Transverse colon (tissue), 4 donors: ENCODE data around the gene RPS19BP1. TPM values are rescaled to one million over a fixed set of nuclear protein-coding genes. Genes with fewer than 3 reads are reported as not detected.

Experiments
- DNase-seq: peaks from one replicate; pipeline ENCODE4 v3.0.0-alpha.2; 2019
- H3K27ac ChIP-seq, 4 donors: fragments of 200-600 bp; sonication (generic); 2 replicates each; pipeline ENCODE4 v1.5.1; 2016 to 2018; ENCODE audit warnings: inconsistent platforms in 4 of 4
- H3K27me3 ChIP-seq: fragments of 200-600 bp; sonication (generic); 2 replicates; pipeline ENCODE4 v1.5.1; 2017; ENCODE audit warnings: inconsistent platforms
- H3K36me3 ChIP-seq, 4 donors: fragments of 200-600 bp; sonication (generic); 2 replicates each; pipeline ENCODE4 v1.5.1; 2017 to 2019; ENCODE audit warnings: inconsistent platforms in 4 of 4
- H3K4me1 ChIP-seq, 4 donors: fragments of 200-600 bp; sonication (generic); 2 replicates each; pipeline ENCODE4 v1.5.1; 2017 to 2020; ENCODE audit warnings: inconsistent platforms in 4 of 4
- H3K4me3 ChIP-seq, 4 donors: fragments of 200-600 bp; sonication (generic); 1 replicate in 1 of 4; 2 replicates in 3 of 4; pipeline versions ENCODE4 v1.5.1 to v1.6.1; 2017 to 2019; ENCODE audit warnings: inconsistent platforms in 4 of 4
- H3K9me3 ChIP-seq, 2 donors: fragments of 200-600 bp; sonication (generic); 2 replicates each; pipeline ENCODE4 v1.5.1; 2017 to 2019; ENCODE audit warnings: inconsistent platforms in 2 of 2
- CTCF ChIP-seq, 5 experiments: fragments of 200-600 bp in 3 of 5; fragments of 450-650 bp in 2 of 5; sonication (generic) in 3 of 5; IDR thresholded peaks; 1 replicate in 2 of 5; 2 replicates in 3 of 5; pipeline ENCODE4 v1.5.1; 2016 to 2017; ENCODE audit warnings: antibody characterized with exemption in 5 of 5, inconsistent platforms in 3 of 5, mild to moderate bottlenecking in 2 of 5, moderate library complexity in 1 of 5
- EP300 ChIP-seq: sonication (generic); formaldehyde crosslinking; IDR thresholded peaks from one replicate; pipeline ENCODE4 v1.6.1; 2017; ENCODE audit warnings: antibody characterized with exemption, low read depth
- POLR2A ChIP-seq: fragments of 450-650 bp; IDR thresholded peaks from one replicate; pipeline ENCODE4 v1.6.1; 2016; ENCODE audit warnings: antibody characterized with exemption, mild to moderate bottlenecking, moderate library complexity
- POLR2AphosphoS5 ChIP-seq, 3 donors: sonication (generic); formaldehyde crosslinking; IDR thresholded peaks; one replicate each; pipeline ENCODE4 v1.6.1; 2016; ENCODE audit warnings: antibody characterized with exemption in 3 of 3
- WGBS, 2 donors: methylation state at CpG; one replicate each; pipeline ENCODE4 v1.1.5; 2018; ENCODE audit warnings: low coverage in 1 of 2; 5-methylcytosine and 5-hydroxymethylcytosine counted together
- in situ Hi-C, 4 donors: fragments of 200-750 bp; cut with MboI; loops; one replicate each; pipeline versions ENCODE4 v1.15.0 to v1.15.1; 2017; ENCODE audit warnings: low sequenced_read_pairs in 3 of 4, low pct_ligation_motif_present in 1 of 4, low pct_unique_long_range_greater_than_20kb in 1 of 4
- intact Hi-C: fragments of 100-400 bp; cut with DNase I; formaldehyde crosslinking; loops from one replicate; pipeline ENCODE4 v1.15.1; 2023; ENCODE audit warnings: low total_unique reads
- total RNA-seq, 4 donors: library from RNA; depleted of rRNA; stranded (reverse); fragments of >200 nt; gene quantifications; one replicate each; pipeline ENCODE4 v1.1.0, GENCODE V29; 2016

Gene RPS19BP1
- total RNA-seq, 4 donors from 2014 or later, result 20.5 to 153 (median 97.8) TPM

DNA sequence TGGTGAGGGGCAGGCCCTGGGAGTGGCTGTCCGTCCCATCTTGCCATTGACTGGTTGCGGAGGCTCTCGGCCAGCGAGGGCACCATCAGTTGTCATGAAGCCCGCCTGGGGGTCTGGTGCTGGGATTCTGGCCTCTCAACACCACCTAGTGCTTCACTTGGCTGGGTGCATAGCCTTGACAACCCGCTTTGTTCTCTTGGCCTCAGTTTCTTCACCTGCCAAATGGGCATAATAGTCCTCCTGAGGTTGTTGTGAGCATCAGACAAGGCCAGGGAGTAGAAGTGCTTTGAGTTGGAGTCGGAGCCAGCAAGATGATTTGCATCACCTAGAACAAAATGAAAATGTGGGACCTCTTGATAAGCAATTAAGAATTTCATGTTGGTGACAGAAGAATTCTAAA is 36.5 kb upstream of the RPS19BP1 start:
- Histone ChIP-seq H3K36me3 (no peaks in the 10 kb centered on the region), H3K4me1 (no peaks in the 10 kb centered on the region), H3K4me3 (no peak overlapping the region), H3K27me3 (no peaks in the 10 kb centered on the region), H3K27ac (no peak overlapping the region), H3K9me3 (no peaks in the 10 kb centered on the region)
- no peak for TF ChIP-seq POLR2AphosphoS5 (IDR thresholded peaks at IDR 0.05)
- TF ChIP-seq CTCF (IDR thresholded peaks at IDR 0.05), result no peak
- no peak for TF ChIP-seq POLR2A
- no peak for TF ChIP-seq EP300
- WGBS, 2 donors, result 92 to 100% methylated on average over 3 to 7 of the region's 7 CpGs
- in situ Hi-C loops, result no loop called here
- DNase-seq, result no peak
- intact Hi-C loops, result no loop called here

- 73 to 81% methylated on average over 6 to 19 of the region's 19 CpGs for WGBS, 2 donors
- no peak overlapping the region for H3K4me3 ChIP-seq
- no peaks in the 10 kb centered on the region for H3K9me3 ChIP-seq
- intact Hi-C loops, result no loop called here
- no peaks in the 10 kb centered on the region for H3K27me3 ChIP-seq
- DNase-seq, result no peak
- in situ Hi-C loops, result no loop called here
- H3K4me1 ChIP-seq, result no peaks in the 10 kb centered on the region
- no peak for TF ChIP-seq POLR2A
- no peak for TF ChIP-seq POLR2AphosphoS5 (IDR thresholded peaks at IDR 0.05)
- TF ChIP-seq CTCF (IDR thresholded peaks at IDR 0.05), result no peak
- no peak for TF ChIP-seq EP300
- no peaks in the 10 kb centered on the region for H3K36me3 ChIP-seq
- H3K27ac ChIP-seq, result no peak overlapping the region
These were observed 35.9 kb upstream of the RPS19BP1 start for GRCh38 chr22:39568278-39568981.

GRCh38 chr22:39567135-39567946 is 34.8 kb upstream of the RPS19BP1 start:
- in situ Hi-C loops, result no loop called here
- H3K4me1 ChIP-seq, result no peaks in the 10 kb centered on the region
- peak; percentile 19 for DNase-seq
- H3K27me3 ChIP-seq, result peaks cover 6% of the 10 kb centered on the region
- TF ChIP-seq EP300, result no peak
- TF ChIP-seq CTCF (IDR thresholded peaks at IDR 0.05), result no peak
- no peak for TF ChIP-seq POLR2AphosphoS5 (IDR thresholded peaks at IDR 0.05)
- TF ChIP-seq POLR2A, result no peak
- no peak overlapping the region for H3K4me3 ChIP-seq
- intact Hi-C loops, result no loop called here
- H3K9me3 ChIP-seq, result no peaks in the 10 kb centered on the region
- no peaks in the 10 kb centered on the region for H3K36me3 ChIP-seq
- WGBS, 2 donors, result 56 to 89% methylated on average over 2 to 14 of the region's 14 CpGs
- H3K27ac ChIP-seq, result no peak overlapping the region

DNA sequence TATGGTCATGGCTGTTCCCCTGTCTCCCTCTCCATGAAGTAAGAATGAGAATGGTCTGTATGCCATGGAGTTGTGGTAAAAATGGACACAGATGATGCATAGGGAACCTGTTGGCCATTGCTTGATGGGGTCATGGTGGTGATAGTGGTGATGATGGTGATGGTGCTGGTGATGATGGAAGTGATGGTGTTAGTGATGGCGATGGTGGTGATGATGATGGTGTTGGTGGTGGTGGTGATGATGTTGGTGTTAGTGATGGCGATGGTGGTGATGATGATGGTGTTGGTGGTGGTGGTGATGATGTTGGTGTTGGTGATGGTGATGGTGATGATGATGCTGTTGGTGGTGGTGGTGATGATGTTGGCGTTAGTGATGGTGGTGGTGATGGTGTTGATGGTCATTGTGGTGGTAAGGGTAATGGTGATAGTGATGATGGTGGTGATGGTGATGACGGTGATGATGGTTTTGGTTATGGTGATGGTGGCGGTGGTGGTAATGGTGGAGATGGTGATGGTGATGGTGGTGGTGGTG is 32.9 kb upstream of the RPS19BP1 start:
- intact Hi-C loops, result no loop called here

More for the DNA sequence above, 32.9 kb upstream of the RPS19BP1 start:
- Histone ChIP-seq H3K27me3 (peaks cover 12% of the 10 kb centered on the region), H3K9me3 (no peaks in the 10 kb centered on the region), H3K27ac (no peak overlapping the region), H3K4me1 (no peaks in the 10 kb centered on the region), H3K4me3 (no peak overlapping the region), H3K36me3 (no peaks in the 10 kb centered on the region)
- in situ Hi-C loops, result no loop called here
- 93 to 96% methylated on average over 4 to 5 of the region's 5 CpGs for WGBS, 2 donors
- no peak for DNase-seq
- no peak for TF ChIP-seq POLR2A
- TF ChIP-seq POLR2AphosphoS5 (IDR thresholded peaks at IDR 0.05), result no peak
- TF ChIP-seq EP300, result no peak
- no peak for TF ChIP-seq CTCF (IDR thresholded peaks at IDR 0.05)
